HG03469 (cell line): ENCODE measurements around the gene CDK17.
"Not testable (repeated sequence)": the region's sequence is repeated elsewhere in the genome, so short reads cannot be mapped to it uniquely, and the experiment has no call there.

Experiments used
- ATAC-seq: cut with Tn5 transposase; IDR thresholded peaks from one replicate; pipeline ENCODE4 v1.9.1; 2021; ENCODE audit warnings: mild to moderate bottlenecking, moderate library complexity, moderate number of reproducible peaks; ENCODE audit not compliant: unreplicated experiment

The CDK17 gene

GRCh38 chr12:96399919-96400630, at the start of gene CDK17:
Gene CDK17 (minus strand): TSS chr12:96400439. CDS start chr12:96334836, 65,603 bp downstream.
- peak; percentile 25 for ATAC-seq

GRCh38 chr12:96448300-96448699, 48.1 kb upstream of the CDK17 start:
- ATAC-seq, result no peak

- ATAC-seq, result no peak
Measured at GRCh38 chr12:96447256-96447655, 47.0 kb upstream of the CDK17 start.

GRCh38 chr12:96445691-96446583, 45.7 kb upstream of the CDK17 start:
- peak; percentile 98 for ATAC-seq

GRCh38 chr12:96444399-96444798, 44.2 kb upstream of the CDK17 start:
- no peak for ATAC-seq

GRCh38 chr12:96442906-96443305, 42.7 kb upstream of the CDK17 start:
- no peak for ATAC-seq

- no peak for ATAC-seq
Measured at GRCh38 chr12:96441816-96442215, 41.6 kb upstream of the CDK17 start.

GRCh38 chr12:96438330-96438729, 38.1 kb upstream of the CDK17 start:
- no peak for ATAC-seq

GRCh38 chr12:96437171-96437445, 36.9 kb upstream of the CDK17 start:
- no peak for ATAC-seq

- ATAC-seq, result no peak
Measured at GRCh38 chr12:96436366-96437170, 36.3 kb upstream of the CDK17 start.

- ATAC-seq, result peak; percentile 92
Measured at GRCh38 chr12:96434107-96434506, 33.9 kb upstream of the CDK17 start.

GRCh38 chr12:96432496-96433321, 32.5 kb upstream of the CDK17 start:
- not testable (repeated sequence) for ATAC-seq

- no peak for ATAC-seq
Measured at GRCh38 chr12:96431067-96431466, 30.8 kb upstream of the CDK17 start.

GRCh38 chr12:96427269-96427729, 27.1 kb upstream of the CDK17 start:
- no peak for ATAC-seq

GRCh38 chr12:96425951-96426350, 25.7 kb upstream of the CDK17 start:
- no peak for ATAC-seq

- peak; percentile 56 for ATAC-seq
Measured at GRCh38 chr12:96425321-96425720, 25.1 kb upstream of the CDK17 start.

GRCh38 chr12:96424601-96425000, 24.4 kb upstream of the CDK17 start:
- ATAC-seq, result no peak

- no peak for ATAC-seq
Measured at GRCh38 chr12:96422192-96422591, 22.0 kb upstream of the CDK17 start.

- no peak for ATAC-seq
Measured at GRCh38 chr12:96421014-96421413, 20.8 kb upstream of the CDK17 start.

- ATAC-seq, result no peak
Measured at GRCh38 chr12:96420277-96420835, 20.1 kb upstream of the CDK17 start.
